Lower lobe of right lung (tissue), 2 donors: ENCODE measurements around the gene ACLY. TPM values are rescaled to one million over a fixed set of nuclear protein-coding genes. Genes with fewer than 3 reads are reported as not detected.

Source experiments
- ATAC-seq, 2 donors: fragments of 200-7000 bp; cut with Tn5 transposase; one replicate each; pipeline ENCODE4 v1.9.1; 2020 to 2022; ENCODE audit warnings: mild to moderate bottlenecking in 2 of 2, moderate library complexity in 2 of 2
- DNase-seq: peaks from one replicate; pipeline ENCODE4 v3.0.0-alpha.2; 2020
- H3K27ac ChIP-seq: fragments of 200-600 bp; one replicate; pipeline ENCODE4 v1.8.0; 2022
- H3K27me3 ChIP-seq: fragments of 200-600 bp; one replicate; pipeline ENCODE4 v1.8.0; 2022; ENCODE audit warnings: low read depth
- H3K36me3 ChIP-seq: fragments of 200-600 bp; one replicate; pipeline ENCODE4 v1.8.0; 2022; ENCODE audit warnings: mild to moderate bottlenecking
- H3K4me1 ChIP-seq: fragments of 200-600 bp; one replicate; pipeline ENCODE4 v1.8.0; 2022
- H3K4me3 ChIP-seq: fragments of 200-600 bp; one replicate; pipeline ENCODE4 v1.8.0; 2022; ENCODE audit warnings: mild to moderate bottlenecking
- H3K9me3 ChIP-seq: fragments of 200-600 bp; one replicate; pipeline ENCODE4 v1.8.0; 2022
- intact Hi-C: fragments of 100-400 bp; cut with DNase I; formaldehyde crosslinking; loops from one replicate; pipeline ENCODE4 v1.11.0; 2022
- total RNA-seq: library from RNA; stranded (reverse); fragmentation: NEBNext Ultra II Directional; extraction: Animal tissue kit (Norgen Biotek cat#: 25700); gene quantifications from one replicate; pipeline ENCODE4 v1.2.1, GENCODE V29; 2021
- TF ChIP-seq, protein P1 (sequence below): fragments of 200-600 bp; IDR thresholded peaks from one replicate; pipeline ENCODE4 v1.8.0; 2022; ENCODE audit warnings: antibody characterized with exemption, mild to moderate bottlenecking
- donor health status: DM: no; HTN: yes; CAD: no; lungs with severe emphysema.

ACLY gene
- total RNA-seq, 1 donor from 2014 or later = 105 TPM

DNA sequence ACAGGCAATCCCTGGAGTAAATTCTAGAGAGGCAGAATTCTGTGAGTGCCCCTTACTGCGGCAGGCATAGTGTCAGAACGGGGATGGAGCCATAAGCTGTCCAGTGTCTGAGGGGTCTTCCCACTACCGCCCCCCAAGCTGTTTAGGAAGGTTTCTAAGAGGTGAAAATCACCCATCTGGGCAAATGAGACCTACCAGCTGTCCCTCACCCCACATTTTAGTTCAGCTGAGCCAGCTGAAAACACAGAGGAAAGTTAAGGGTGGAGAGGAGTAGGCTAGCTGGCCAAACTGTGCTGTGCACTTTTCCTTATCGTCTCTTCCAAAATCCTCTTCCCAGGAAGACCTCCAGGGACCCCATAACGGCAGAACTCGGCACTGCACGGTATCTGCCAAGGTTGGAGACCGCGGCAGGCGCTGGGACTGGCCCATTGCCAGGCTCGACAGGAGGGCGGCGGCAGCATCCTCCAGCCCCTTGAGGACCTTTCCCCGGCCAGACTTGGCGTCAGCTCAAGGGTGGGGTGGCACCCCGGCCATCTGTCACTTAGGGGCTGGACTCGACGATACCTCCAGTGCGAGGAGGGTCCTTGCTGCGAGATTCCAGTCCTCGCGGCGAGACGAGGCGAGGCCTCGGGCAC lies 955 bp downstream of the ACLY start:
- Histone ChIP-seq H3K27ac (peak overlapping the region; percentile 89), H3K4me3 (peak overlapping the region; percentile 100), H3K9me3 (no peaks in the 10 kb centered on the region), H3K4me1 (peaks cover 40% of the 10 kb centered on the region), H3K36me3 (peaks cover 10% of the 10 kb centered on the region), H3K27me3 (no peaks in the 10 kb centered on the region)
- TF ChIP-seq, protein P1, sequence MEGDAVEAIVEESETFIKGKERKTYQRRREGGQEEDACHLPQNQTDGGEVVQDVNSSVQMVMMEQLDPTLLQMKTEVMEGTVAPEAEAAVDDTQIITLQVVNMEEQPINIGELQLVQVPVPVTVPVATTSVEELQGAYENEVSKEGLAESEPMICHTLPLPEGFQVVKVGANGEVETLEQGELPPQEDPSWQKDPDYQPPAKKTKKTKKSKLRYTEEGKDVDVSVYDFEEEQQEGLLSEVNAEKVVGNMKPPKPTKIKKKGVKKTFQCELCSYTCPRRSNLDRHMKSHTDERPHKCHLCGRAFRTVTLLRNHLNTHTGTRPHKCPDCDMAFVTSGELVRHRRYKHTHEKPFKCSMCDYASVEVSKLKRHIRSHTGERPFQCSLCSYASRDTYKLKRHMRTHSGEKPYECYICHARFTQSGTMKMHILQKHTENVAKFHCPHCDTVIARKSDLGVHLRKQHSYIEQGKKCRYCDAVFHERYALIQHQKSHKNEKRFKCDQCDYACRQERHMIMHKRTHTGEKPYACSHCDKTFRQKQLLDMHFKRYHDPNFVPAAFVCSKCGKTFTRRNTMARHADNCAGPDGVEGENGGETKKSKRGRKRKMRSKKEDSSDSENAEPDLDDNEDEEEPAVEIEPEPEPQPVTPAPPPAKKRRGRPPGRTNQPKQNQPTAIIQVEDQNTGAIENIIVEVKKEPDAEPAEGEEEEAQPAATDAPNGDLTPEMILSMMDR = no peak
- intact Hi-C loops = no loop called here
- ATAC-seq = peak; percentile 17 to 29
- DNase-seq = peak; percentile 67

DNA sequence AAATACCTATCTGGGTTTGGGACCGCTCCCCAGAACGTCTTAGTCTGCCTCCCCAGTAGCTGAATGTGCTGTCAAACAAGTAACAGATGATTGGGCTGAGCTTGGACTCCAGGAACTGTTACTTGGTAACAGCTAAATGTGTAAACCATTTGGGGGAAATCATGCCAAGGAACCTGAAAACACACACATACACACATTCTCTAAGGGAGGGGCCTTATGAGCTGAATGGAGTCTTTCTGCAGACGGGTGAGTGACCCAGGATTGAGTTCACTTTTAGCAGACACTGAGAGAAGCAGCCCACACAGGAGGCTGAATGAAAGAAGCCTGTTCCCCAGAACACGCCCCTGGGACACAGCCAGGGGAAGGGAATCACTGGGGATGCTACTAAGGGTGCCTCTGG lies 1.6 kb downstream of the ACLY start:
- H3K9me3 ChIP-seq = no peaks in the 10 kb centered on the region
- DNase-seq = no peak
- no peaks in the 10 kb centered on the region for H3K27me3 ChIP-seq
- TF ChIP-seq, protein P1 = no peak
- H3K36me3 ChIP-seq = peaks cover 16% of the 10 kb centered on the region
- peak overlapping the region; percentile 100 for H3K4me3 ChIP-seq
- peak overlapping the region; percentile 89 for H3K27ac ChIP-seq
- ATAC-seq = no peak
- intact Hi-C loops = no loop called here
- peaks cover 40% of the 10 kb centered on the region for H3K4me1 ChIP-seq

DNA sequence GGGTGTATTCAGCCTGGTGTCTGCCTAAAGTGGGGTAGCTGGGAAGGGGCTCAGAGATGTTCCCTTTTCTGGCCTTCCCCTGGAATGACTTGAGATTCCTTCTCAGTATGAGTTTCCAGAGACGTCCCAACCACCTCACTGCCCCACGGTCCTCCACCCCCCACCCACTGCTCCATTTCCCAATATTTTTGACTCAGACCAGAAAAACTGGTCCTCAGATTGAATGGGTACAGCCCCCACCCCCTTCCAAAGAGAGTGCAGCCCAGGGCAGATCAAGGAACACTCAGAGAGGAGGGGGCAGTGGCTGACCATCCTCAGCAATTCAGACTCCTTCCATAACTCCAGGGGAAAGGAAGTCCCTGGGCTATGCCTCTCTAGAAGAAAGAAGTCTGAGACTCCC lies 3.2 kb downstream of the ACLY start:
- no peaks in the 10 kb centered on the region for H3K9me3 ChIP-seq
- DNase-seq (no peak), ATAC-seq (no peak)
- H3K36me3 ChIP-seq = peaks cover 32% of the 10 kb centered on the region
- H3K27ac ChIP-seq = no peak overlapping the region
- TF ChIP-seq, protein P1 = no peak
- no peaks in the 10 kb centered on the region for H3K27me3 ChIP-seq
- peaks cover 40% of the 10 kb centered on the region for H3K4me1 ChIP-seq
- no peak overlapping the region for H3K4me3 ChIP-seq
- intact Hi-C loops = no loop called here

DNA sequence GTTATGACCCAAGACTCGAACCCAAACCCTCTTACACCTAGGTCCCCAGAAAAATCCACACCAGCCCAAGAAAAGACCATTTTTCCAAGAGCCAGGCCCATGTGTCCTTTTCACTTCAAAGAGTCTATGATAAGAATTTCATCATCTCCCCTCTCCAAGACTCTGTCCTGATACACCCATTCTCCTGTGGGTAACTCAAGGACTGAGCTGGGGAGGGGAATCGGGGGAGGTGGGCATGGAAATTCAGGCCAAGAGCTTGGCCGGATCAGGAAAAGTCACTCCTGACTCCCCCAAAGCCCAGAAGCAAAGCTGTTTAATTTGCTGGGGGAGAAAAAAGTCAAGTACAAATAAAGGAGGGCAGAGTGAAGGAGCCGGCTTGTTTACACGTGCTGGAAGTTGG lies 3.7 kb downstream of the ACLY start:
- Histone ChIP-seq H3K36me3 (peaks cover 38% of the 10 kb centered on the region), H3K27ac (no peak overlapping the region), H3K4me1 (peaks cover 40% of the 10 kb centered on the region), H3K27me3 (no peaks in the 10 kb centered on the region), H3K9me3 (no peaks in the 10 kb centered on the region), H3K4me3 (no peak overlapping the region)
- no peak for ATAC-seq
- DNase-seq = no peak
- intact Hi-C loops = no loop called here
- TF ChIP-seq, protein P1 = no peak

DNA sequence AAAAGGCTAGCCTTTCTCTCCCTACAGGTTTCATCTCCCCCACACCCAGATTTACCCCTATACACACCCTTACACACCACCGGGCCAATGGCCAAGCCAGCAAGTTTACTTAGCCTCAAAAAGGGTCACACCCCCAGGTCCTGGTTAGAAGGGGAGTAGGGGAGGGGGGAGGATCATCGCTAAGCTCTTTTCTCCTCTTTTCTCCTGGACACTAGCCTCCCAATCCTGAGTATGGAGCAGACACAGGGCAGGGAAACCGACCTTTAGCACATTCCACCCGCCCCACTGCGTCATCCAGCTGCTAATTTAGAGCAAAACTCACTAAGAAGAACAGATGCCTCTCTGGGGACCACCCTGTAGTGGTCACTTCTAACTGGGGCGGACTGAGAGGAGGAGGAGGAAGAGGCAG lies 4.4 kb downstream of the ACLY start:
- no peak overlapping the region for H3K27ac ChIP-seq
- no peak for DNase-seq
- ATAC-seq = no peak
- intact Hi-C loops = no loop called here
- peaks cover 34% of the 10 kb centered on the region for H3K4me1 ChIP-seq
- TF ChIP-seq, protein P1 = no peak
- no peaks in the 10 kb centered on the region for H3K9me3 ChIP-seq
- H3K27me3 ChIP-seq = no peaks in the 10 kb centered on the region
- peaks cover 44% of the 10 kb centered on the region for H3K36me3 ChIP-seq
- H3K4me3 ChIP-seq = no peak overlapping the region
